Upper lobe of right lung (tissue), 1 donor: Measurements from ENCODE around the gene PLA2G2D. TPM values are rescaled to one million over a fixed set of nuclear protein-coding genes. Genes with fewer than 3 reads are reported as not detected.
A peak's percentile ranks its signal among the peaks of the same experiment; 100 is the strongest.

Experiments used
- ATAC-seq: fragments of 200-7000 bp; cut with Tn5 transposase; one replicate; pipeline ENCODE4 v1.9.1; 2020; ENCODE audit warnings: mild to moderate bottlenecking, moderate library complexity
- DNase-seq: peaks from one replicate; pipeline ENCODE4 v3.0.0-alpha.2; 2020
- H3K27ac ChIP-seq: fragments of 200-600 bp; one replicate; pipeline ENCODE4 v1.8.0; 2022
- H3K27me3 ChIP-seq: fragments of 200-600 bp; one replicate; pipeline ENCODE4 v1.8.0; 2022; ENCODE audit warnings: mild to moderate bottlenecking
- H3K36me3 ChIP-seq: fragments of 200-600 bp; one replicate; pipeline ENCODE4 v1.8.0; 2022
- H3K4me1 ChIP-seq: fragments of 200-600 bp; one replicate; pipeline ENCODE4 v1.8.0; 2022
- H3K4me3 ChIP-seq: fragments of 200-600 bp; one replicate; pipeline ENCODE4 v1.8.0; 2022; ENCODE audit warnings: mild to moderate bottlenecking
- H3K9me3 ChIP-seq: fragments of 200-600 bp; one replicate; pipeline ENCODE4 v1.8.0; 2022
- intact Hi-C: fragments of 100-400 bp; cut with DNase I; formaldehyde crosslinking; loops from one replicate; pipeline ENCODE4 v1.11.0; 2022
- total RNA-seq: library from RNA; stranded (reverse); fragmentation: NEBNext Ultra II Directional; extraction: Animal tissue kit (Norgen Biotek cat#: 25700); gene quantifications from one replicate; pipeline ENCODE4 v1.2.1, GENCODE V29; 2021
- TF ChIP-seq, protein P1 (sequence below): fragments of 200-600 bp; IDR thresholded peaks from one replicate; pipeline ENCODE4 v1.8.0; 2022; ENCODE audit warnings: antibody characterized with exemption
- donor health status: DM: no; HTN: yes; CAD: no; lungs with severe emphysema.

PLA2G2D gene
- total RNA-seq, 1 donor from 2014 or later: not detected

DNA sequence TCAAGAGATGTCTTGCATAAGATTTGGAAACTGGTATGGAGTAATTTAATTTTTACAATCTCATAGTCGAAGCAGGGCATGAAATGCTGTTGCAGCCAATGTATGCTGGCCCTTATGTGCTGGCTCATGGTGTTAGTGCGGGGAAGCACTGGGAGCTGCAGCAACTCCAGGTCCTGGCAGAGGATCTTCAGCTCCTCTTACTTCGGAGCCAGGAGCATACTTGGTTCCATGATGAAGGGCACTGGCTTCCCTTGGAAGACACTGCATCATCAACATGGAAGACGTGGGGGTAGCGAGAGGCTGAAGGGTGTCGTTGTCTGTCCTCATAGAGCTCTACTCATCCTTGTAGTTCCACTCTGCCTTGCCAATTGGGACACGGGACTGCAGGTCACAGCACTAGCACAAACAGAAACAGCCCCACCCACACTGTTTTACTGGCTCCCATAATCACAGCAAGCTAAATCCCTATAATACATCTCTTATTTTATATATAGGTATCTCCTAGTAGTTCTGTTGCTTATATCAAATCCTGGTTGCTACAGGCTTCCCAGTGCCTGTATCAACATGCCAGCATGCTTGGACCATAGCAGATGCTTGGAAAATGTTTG, 22.4 kb downstream of the PLA2G2D start:
- peaks cover 5% of the 10 kb centered on the region for H3K4me1 ChIP-seq
- H3K27ac ChIP-seq: no peak overlapping the region
- DNase-seq: no peak
- TF ChIP-seq, protein P1, sequence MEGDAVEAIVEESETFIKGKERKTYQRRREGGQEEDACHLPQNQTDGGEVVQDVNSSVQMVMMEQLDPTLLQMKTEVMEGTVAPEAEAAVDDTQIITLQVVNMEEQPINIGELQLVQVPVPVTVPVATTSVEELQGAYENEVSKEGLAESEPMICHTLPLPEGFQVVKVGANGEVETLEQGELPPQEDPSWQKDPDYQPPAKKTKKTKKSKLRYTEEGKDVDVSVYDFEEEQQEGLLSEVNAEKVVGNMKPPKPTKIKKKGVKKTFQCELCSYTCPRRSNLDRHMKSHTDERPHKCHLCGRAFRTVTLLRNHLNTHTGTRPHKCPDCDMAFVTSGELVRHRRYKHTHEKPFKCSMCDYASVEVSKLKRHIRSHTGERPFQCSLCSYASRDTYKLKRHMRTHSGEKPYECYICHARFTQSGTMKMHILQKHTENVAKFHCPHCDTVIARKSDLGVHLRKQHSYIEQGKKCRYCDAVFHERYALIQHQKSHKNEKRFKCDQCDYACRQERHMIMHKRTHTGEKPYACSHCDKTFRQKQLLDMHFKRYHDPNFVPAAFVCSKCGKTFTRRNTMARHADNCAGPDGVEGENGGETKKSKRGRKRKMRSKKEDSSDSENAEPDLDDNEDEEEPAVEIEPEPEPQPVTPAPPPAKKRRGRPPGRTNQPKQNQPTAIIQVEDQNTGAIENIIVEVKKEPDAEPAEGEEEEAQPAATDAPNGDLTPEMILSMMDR: no peak
- H3K36me3 ChIP-seq: no peaks in the 10 kb centered on the region
- H3K4me3 ChIP-seq: no peak overlapping the region
- intact Hi-C loops: no loop called here
- no peaks in the 10 kb centered on the region for H3K27me3 ChIP-seq
- H3K9me3 ChIP-seq: no peaks in the 10 kb centered on the region
- ATAC-seq: no peak

DNA sequence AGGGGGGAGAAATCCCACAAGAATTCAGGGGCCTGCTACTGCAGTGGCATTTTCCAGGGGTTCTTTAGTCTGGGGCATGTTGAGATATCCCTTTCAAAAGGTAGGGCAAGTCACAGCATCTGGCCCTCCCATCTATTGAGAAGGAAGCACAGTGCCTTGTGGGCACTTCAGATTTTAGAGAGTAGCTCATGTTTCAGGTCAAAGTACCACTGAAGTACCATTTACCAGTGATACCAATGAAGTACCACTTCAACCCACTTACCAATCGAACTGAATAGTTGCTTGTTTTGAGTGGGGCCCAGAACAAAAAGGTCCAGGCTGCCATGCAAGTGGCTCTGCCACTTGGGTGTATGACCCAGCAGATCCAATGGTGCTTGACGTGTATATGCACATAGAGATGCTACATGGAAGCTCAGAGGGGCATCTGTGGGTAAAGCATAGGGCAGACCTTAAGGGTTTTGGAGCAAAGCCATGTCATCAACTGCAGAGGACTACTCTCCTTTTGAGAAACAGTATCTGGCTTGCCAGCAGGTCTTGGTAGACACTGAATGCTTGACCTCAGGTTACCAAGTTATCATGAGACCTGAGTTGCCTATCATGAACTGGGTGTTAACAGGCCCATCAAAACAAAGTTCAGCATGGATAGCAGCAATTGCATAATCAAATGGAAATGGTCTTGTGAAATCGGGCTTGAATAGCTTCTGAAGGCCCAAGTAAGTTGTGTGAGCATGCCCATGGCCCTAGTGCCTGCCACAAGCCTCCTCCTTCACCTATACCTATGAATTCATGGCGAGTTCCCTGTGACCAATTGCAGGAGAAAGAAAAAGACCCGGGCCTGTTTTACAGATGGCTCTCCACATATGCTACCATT, 23.5 kb downstream of the PLA2G2D start:
- no peaks in the 10 kb centered on the region for H3K36me3 ChIP-seq
- intact Hi-C loops: no loop called here
- H3K4me1 ChIP-seq: peaks cover 4% of the 10 kb centered on the region
- H3K27me3 ChIP-seq: no peaks in the 10 kb centered on the region
- DNase-seq (no peak), ATAC-seq (peak; percentile 34)
- H3K4me3 ChIP-seq: no peak overlapping the region
- TF ChIP-seq, protein P1: no peak
- H3K9me3 ChIP-seq: no peaks in the 10 kb centered on the region
- H3K27ac ChIP-seq: no peak overlapping the region

DNA sequence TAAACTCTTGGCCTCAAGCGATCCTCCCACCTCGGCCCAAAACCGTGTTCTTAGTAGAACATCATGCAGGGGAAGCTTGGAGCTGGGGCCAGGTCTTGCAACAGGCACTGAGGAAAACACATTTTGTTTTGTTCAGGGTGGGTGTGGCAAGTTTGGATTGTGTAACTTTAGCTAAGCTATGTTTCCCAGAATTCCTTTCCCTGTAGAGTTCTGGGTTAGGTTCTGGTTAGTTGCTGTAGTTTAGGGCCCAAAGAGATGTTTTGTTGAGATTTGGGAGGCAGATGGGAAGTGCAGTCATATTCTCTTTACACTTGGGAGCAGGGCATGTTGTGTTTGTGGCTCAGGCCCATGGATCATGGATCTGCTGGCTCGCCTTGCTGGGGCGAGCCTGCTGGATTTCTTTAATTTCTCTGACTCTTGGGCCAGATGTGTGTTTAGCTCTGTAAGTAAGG, 25.4 kb downstream of the PLA2G2D start:
- Histone ChIP-seq H3K27ac (peak overlapping the region; percentile 51), H3K4me3 (no peak overlapping the region), H3K36me3 (no peaks in the 10 kb centered on the region), H3K4me1 (no peaks in the 10 kb centered on the region), H3K9me3 (no peaks in the 10 kb centered on the region), H3K27me3 (no peaks in the 10 kb centered on the region)
- ATAC-seq (peak; percentile 48), DNase-seq (no peak)
- TF ChIP-seq, protein P1: no peak
- intact Hi-C loops: no loop called here

DNA sequence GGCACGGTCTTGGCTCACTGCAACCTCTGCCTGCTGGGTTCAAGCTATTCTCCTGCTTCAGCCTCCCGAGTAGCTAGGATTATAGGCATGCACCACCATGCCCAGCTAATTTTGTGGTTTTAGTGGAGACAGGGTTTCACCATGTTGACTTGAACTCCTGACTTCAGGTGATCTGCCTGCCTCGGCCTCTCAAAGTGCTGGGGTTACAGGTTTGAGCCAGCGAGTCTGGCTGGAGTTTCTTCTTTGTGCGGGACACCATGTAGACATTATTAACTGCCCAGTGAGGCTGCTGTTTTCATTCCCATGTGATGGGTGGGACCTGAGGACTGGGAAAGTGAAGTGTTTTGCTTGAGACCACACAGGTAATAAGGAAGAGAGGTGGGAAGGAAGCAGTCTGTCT, 26.0 kb downstream of the PLA2G2D start:
- intact Hi-C loops: no loop called here
- TF ChIP-seq, protein P1: no peak
- no peaks in the 10 kb centered on the region for H3K9me3 ChIP-seq
- H3K4me1 ChIP-seq: no peaks in the 10 kb centered on the region
- no peaks in the 10 kb centered on the region for H3K36me3 ChIP-seq
- no peaks in the 10 kb centered on the region for H3K27me3 ChIP-seq
- H3K4me3 ChIP-seq: no peak overlapping the region
- H3K27ac ChIP-seq: peak overlapping the region; percentile 6
- ATAC-seq: no peak
- no peak for DNase-seq

DNA sequence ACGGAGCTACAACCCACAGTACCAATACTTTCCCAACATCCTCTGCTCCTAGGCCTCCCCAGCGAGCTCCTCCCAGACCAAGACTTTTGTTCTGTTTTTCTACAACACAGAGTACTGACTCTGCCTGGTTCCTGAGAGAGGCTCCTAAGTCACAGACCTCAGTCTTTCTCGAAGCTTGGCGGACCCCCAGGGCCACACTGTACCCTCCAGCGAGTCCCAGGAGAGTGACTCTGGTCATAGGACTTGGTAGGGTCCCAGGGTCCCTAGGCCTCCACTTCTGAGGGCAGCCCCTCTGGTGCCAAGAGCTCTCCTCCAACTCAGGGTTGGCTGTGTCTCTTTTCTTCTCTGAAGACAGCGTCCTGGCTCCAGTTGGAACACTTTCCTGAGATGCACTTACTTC, 28.7 kb downstream of the PLA2G2D start:
- no peak for DNase-seq
- Histone ChIP-seq H3K9me3 (no peaks in the 10 kb centered on the region), H3K4me1 (no peaks in the 10 kb centered on the region), H3K4me3 (no peak overlapping the region), H3K27ac (no peak overlapping the region), H3K36me3 (no peaks in the 10 kb centered on the region), H3K27me3 (no peaks in the 10 kb centered on the region)
- TF ChIP-seq, protein P1: no peak
- intact Hi-C loops: no loop called here
- ATAC-seq: no peak
